Panc1 (cell line): ENCODE measurements around the gene PRPF18. TPM values are rescaled to one million over a fixed set of nuclear protein-coding genes. Genes with fewer than 3 reads are reported as not detected.

Experiments
- ATAC-seq: fragments of 200-7000 bp; cut with Tn5 transposase; 2 replicates; pipeline ENCODE4 v1.9.1; 2020; ENCODE audit warnings: mild to moderate bottlenecking, moderate library complexity
- BruUV-seq: library from RNA; stranded (reverse); fragments of 400-500 nt; replicated peaks from 2 replicates; lab custom pipeline; 2021; lab: Mats Ljungman, UMichigan
- CTCF ChIA-PET: fragments of 300-600 bp; sonication (Branson Sonifier 250); formaldehyde crosslinking; loops from one replicate; lab custom pipeline; 2022; ENCODE audit warnings: antibody characterized with exemption; lab: Charles Lee
- POLR2A ChIA-PET: fragments of 300-600 bp; sonication (Branson Sonifier 250); formaldehyde crosslinking; loops from one replicate; lab custom pipeline; 2022; ENCODE audit warnings: antibody characterized with exemption; lab: Charles Lee
- DNase-seq: peaks from one replicate; pipeline ENCODE4 v3.0.0-alpha.2; 2010; ENCODE audit warnings: low read depth, low spot score
- H3K27ac ChIP-seq: 2 replicates; pipeline ENCODE4 v1.5.1; 2011; ENCODE audit warnings: mild to moderate bottlenecking, low read length, inconsistent platforms
- H3K27me3 ChIP-seq: fragments of 200-500 bp; sonication (Bioruptor generic); 2 replicates; pipeline ENCODE4 v1.6.0; 2014; ENCODE audit warnings: low read length, inconsistent platforms; ENCODE audit not compliant: control insufficient read depth, insufficient read depth
- H3K36me3 ChIP-seq: fragments of 200-500 bp; sonication (Bioruptor generic); 2 replicates; pipeline ENCODE4 v1.5.1; 2014; ENCODE audit warnings: inconsistent platforms, mild to moderate bottlenecking, low read length, moderate library complexity; ENCODE audit not compliant: control insufficient read depth, insufficient read depth
- H3K4me1 ChIP-seq: 2 replicates; pipeline ENCODE4 v1.5.1; 2011; ENCODE audit warnings: inconsistent platforms, mild to moderate bottlenecking, low read length, moderate library complexity; ENCODE audit not compliant: control insufficient read depth, insufficient read depth
- H3K4me3 ChIP-seq, 2 experiments: 2 replicates each; pipeline ENCODE4 v1.5.1; 2011 to 2012; ENCODE audit warnings: low read depth in 2 of 2, low read length in 2 of 2, mild to moderate bottlenecking in 2 of 2, inconsistent platforms in 1 of 2, moderate library complexity in 1 of 2
- H3K9me3 ChIP-seq: fragments of 200-500 bp; sonication (Bioruptor generic); 2 replicates; pipeline ENCODE4 v1.5.1; 2014; ENCODE audit warnings: low read depth, mild to moderate bottlenecking, inconsistent platforms, low read length, moderate library complexity; ENCODE audit not compliant: control insufficient read depth, insufficient read depth
- CTCF ChIP-seq: fragments of 450-650 bp; IDR thresholded peaks from 2 replicates; pipeline ENCODE4 v1.5.1; 2017; ENCODE audit warnings: mild to moderate bottlenecking
- POLR2AphosphoS5 ChIP-seq: IDR thresholded peaks from 2 replicates; pipeline ENCODE4 v1.6.1; 2012; ENCODE audit warnings: mild to moderate bottlenecking, low read depth, low read length, moderate library complexity
- REST ChIP-seq, 2 experiments: IDR thresholded peaks; 2 replicates each; pipeline ENCODE4 v1.6.1; 2011 to 2012; ENCODE audit warnings: low read depth in 2 of 2, control low read depth in 1 of 2, low read length in 1 of 2, mild to moderate bottlenecking in 1 of 2, moderate library complexity in 1 of 2; ENCODE audit not compliant: insufficient read depth in 1 of 2
- SIN3A ChIP-seq: IDR thresholded peaks from 2 replicates; pipeline ENCODE4 v1.6.1; 2012; ENCODE audit warnings: low read depth, mild to moderate bottlenecking, low read length, moderate library complexity, borderline replicate concordance; ENCODE audit not compliant: insufficient read depth
- TCF7L2 ChIP-seq: IDR thresholded peaks from 2 replicates; pipeline ENCODE4 v1.6.1; 2011; ENCODE audit warnings: mild to moderate bottlenecking, low read depth, low read length, inconsistent platforms
- in situ Hi-C: cut with HindIII; loops from 2 replicates; pipeline ENCODE4 v1.10.0; 2016; ENCODE audit warnings: low sequenced_read_pairs, low pct_unique_long_range_greater_than_20kb
- intact Hi-C: fragments of 100-400 bp; cut with micrococcal nuclease; formaldehyde crosslinking; loops from one replicate; pipeline ENCODE4 v1.10.0; 2022; ENCODE audit not compliant: unreplicated experiment
- total RNA-seq: library from RNA; stranded (reverse); gene quantifications from one replicate; pipeline ENCODE4 v1.2.1, GENCODE V29; 2021; ENCODE audit not compliant: unreplicated experiment

Gene PRPF18
- total RNA-seq, 1 experiment from 2014 or later: 12.0 TPM

GRCh38 chr10:13637894-13638293 is 51.1 kb downstream of the PRPF18 start:
- H3K4me1 ChIP-seq: no peaks in the 10 kb centered on the region
- in situ Hi-C loops (no loop called here), intact Hi-C loops (no loop called here)
- TF ChIP-seq REST (IDR thresholded peaks at IDR 0.05; ENCODE audit: insufficient read depth in 1 of 2, low read depth in 2 of 2, low read length in 1 of 2) (no peak), SIN3A (no peak), CTCF (no peak), TCF7L2 (no peak), POLR2AphosphoS5 (no peak)
- BruUV-seq: no TSS peak
- no peaks in the 10 kb centered on the region for H3K9me3 ChIP-seq
- ChIA-PET POLR2A (no interaction called here), CTCF (no interaction called here)
- H3K27ac ChIP-seq: no peak overlapping the region
- H3K4me3 ChIP-seq: no peak overlapping the region
- ATAC-seq (no peak), DNase-seq (no peak)
- H3K27me3 ChIP-seq: no peaks in the 10 kb centered on the region
- no peaks in the 10 kb centered on the region; the same call in 1 of the 2 replicates for H3K36me3 ChIP-seq

DNA sequence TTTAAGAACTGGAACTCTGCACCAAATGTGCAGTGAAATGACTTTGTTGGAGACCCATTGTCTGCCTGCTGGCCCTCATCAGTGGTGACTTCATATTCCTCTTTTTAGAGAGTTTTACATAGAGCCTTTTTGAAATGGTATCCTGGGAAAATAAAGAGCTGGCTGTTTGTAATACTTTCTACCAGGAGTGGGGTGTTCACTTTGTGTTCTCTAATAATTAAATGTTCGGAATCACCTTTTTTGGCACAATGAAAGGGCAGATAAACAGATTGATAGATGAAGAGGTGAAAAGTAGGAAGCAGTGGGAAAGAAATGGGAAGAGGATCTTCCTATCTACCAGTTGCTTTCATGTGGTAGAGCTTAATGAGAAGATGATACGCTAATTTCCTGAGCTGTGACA is 55.5 kb downstream of the PRPF18 start:
- in situ Hi-C loops: no loop called here
- Histone ChIP-seq H3K9me3 (no peaks in the 10 kb centered on the region), H3K27me3 (no peaks in the 10 kb centered on the region), H3K4me1 (no peaks in the 10 kb centered on the region), H3K27ac (no peak overlapping the region), H3K4me3 (no peak overlapping the region), H3K36me3 (no peaks in the 10 kb centered on the region; the same call in 1 of the 2 replicates)
- CTCF ChIA-PET: no interaction called here
- no TSS peak for BruUV-seq
- TF ChIP-seq SIN3A (no peak), REST (IDR thresholded peaks at IDR 0.05; ENCODE audit: insufficient read depth in 1 of 2, low read depth in 2 of 2, low read length in 1 of 2) (no peak), CTCF (no peak), TCF7L2 (no peak), POLR2AphosphoS5 (no peak)
- POLR2A ChIA-PET: no interaction called here
- intact Hi-C loops: no loop called here
- ATAC-seq (no peak), DNase-seq (no peak)
